GM18517 (cell line): ENCODE results near the gene DDX39A.
"Not testable (repeated sequence)": the region's sequence is repeated elsewhere in the genome, so short reads cannot be mapped to it uniquely, and the experiment has no call there.

Source experiments
- ATAC-seq: cut with Tn5 transposase; IDR thresholded peaks from one replicate; pipeline ENCODE4 v1.9.1; 2021; ENCODE audit warnings: mild to moderate bottlenecking, moderate library complexity; ENCODE audit not compliant: unreplicated experiment

DDX39A gene

GRCh38 chr19:14391156-14391821 is 27.9 kb downstream of the DDX39A start:
- ATAC-seq, result no peak

GRCh38 chr19:14390548-14390947 is 28.6 kb downstream of the DDX39A start:
- ATAC-seq, result no peak

GRCh38 chr19:14385492-14385891 is 33.6 kb downstream of the DDX39A start:
- no peak for ATAC-seq

GRCh38 chr19:14383661-14384555 is 35.2 kb downstream of the DDX39A start:
- ATAC-seq, result no peak

GRCh38 chr19:14381689-14382474 is 37.3 kb downstream of the DDX39A start:
- ATAC-seq, result no peak

- no peak for ATAC-seq
Observed at GRCh38 chr19:14379294-14380065, 39.7 kb downstream of the DDX39A start.

GRCh38 chr19:14378890-14379289 is 40.3 kb downstream of the DDX39A start:
- ATAC-seq, result no peak

- ATAC-seq, result no peak
Observed at GRCh38 chr19:14377883-14378328, 41.2 kb downstream of the DDX39A start.

- ATAC-seq, result no peak
Observed at GRCh38 chr19:14375582-14376291, 43.4 kb downstream of the DDX39A start.

GRCh38 chr19:14375055-14375581 is 44.0 kb downstream of the DDX39A start:
- no peak for ATAC-seq

GRCh38 chr19:14374313-14374712 is 44.8 kb downstream of the DDX39A start:
- not testable (repeated sequence) for ATAC-seq

GRCh38 chr19:14372384-14373077 is 46.6 kb downstream of the DDX39A start:
- not testable (repeated sequence) for ATAC-seq

- no peak for ATAC-seq
Observed at GRCh38 chr19:14371301-14371821, 47.8 kb downstream of the DDX39A start.

GRCh38 chr19:14370940-14371280 is 48.2 kb downstream of the DDX39A start:
- no peak for ATAC-seq

GRCh38 chr19:14370169-14370939 is 48.8 kb downstream of the DDX39A start:
- no peak for ATAC-seq

- ATAC-seq, result no peak
Observed at GRCh38 chr19:14369399-14370168, 49.6 kb downstream of the DDX39A start.

GRCh38 chr19:14368011-14368513 is 51.1 kb downstream of the DDX39A start:
- no peak for ATAC-seq
